GM12874 (cell line): ENCODE results near the gene PRRG4.

Experiments
- TF ChIP-seq, protein P1 (sequence below): IDR thresholded peaks from 2 replicates; pipeline ENCODE4 v1.5.1; 2011; ENCODE audit warnings: low read depth, mild to moderate bottlenecking, control low read depth, low read length, moderate library complexity; ENCODE audit not compliant: insufficient read depth

Gene PRRG4

DNA sequence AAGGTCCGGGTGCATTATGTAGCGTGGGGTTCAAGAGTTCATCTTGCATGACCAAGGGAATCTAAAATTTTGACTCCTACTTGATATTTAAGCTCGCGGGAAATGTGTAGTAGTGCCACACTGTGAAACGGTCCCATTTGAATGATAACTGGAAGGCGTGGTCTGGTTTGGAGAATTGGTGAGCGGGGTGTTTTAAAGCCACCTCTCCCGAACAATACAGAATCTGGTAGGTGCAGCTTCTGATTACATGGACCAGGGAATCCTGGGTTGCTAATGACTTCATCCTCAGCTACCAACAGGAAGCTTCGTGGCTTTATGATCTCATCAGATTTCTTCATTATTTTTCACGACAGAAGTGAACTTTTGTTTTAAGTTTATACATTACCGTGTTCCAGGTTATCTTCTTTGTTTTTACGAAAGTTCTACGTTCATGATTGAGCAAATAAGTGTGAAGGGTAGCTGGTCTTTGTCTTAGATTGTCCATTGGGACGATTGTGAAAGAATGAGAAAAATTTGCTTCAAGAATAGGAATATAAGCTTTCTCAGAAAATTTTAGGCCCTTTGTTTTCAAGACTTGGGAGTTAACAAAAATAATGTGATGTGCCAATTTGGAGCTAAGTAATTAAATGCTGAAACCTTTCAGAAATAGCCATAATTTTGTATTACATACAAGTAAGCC is 64.6 kb downstream of the PRRG4 start:
- TF ChIP-seq, protein P1, sequence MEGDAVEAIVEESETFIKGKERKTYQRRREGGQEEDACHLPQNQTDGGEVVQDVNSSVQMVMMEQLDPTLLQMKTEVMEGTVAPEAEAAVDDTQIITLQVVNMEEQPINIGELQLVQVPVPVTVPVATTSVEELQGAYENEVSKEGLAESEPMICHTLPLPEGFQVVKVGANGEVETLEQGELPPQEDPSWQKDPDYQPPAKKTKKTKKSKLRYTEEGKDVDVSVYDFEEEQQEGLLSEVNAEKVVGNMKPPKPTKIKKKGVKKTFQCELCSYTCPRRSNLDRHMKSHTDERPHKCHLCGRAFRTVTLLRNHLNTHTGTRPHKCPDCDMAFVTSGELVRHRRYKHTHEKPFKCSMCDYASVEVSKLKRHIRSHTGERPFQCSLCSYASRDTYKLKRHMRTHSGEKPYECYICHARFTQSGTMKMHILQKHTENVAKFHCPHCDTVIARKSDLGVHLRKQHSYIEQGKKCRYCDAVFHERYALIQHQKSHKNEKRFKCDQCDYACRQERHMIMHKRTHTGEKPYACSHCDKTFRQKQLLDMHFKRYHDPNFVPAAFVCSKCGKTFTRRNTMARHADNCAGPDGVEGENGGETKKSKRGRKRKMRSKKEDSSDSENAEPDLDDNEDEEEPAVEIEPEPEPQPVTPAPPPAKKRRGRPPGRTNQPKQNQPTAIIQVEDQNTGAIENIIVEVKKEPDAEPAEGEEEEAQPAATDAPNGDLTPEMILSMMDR, result no peak

DNA sequence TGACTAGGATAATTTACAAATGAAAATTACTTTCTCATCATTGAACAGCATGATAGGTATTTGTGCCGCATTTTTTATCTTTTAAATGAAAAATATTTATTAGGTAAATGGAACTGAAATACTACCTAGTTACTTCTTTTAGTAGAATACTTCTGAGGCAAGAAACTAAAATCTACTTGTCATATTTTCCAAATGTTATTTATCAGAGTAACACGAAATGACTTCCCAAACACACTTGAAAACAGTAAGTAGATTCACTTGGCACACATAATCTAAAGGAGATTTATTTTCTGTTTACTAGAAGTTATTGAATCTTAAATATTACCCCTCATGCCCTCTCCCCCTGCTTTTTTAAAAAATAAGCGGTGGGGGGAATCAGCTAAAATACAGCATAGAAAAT is 65.2 kb downstream of the PRRG4 start:
- TF ChIP-seq, protein P1, result no peak

DNA sequence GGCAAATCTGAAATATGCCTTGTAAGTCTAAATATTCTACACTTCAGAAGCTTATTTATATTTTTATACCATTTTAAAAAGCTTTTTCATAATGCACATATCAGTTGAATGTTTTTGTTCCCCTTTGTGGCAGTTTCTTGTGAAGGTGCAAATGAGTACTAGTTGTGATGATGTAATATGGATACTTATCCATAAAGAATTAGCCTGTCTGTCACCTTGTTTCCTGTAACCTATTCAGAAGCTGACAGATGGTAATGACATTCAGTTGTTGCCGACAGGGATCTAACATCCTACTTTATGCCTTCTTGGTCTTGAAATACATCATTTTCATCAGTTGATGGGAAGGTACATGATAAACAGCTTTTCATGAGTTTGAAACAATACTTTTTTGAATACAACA is 65.7 kb downstream of the PRRG4 start:
- TF ChIP-seq, protein P1, result no peak

DNA sequence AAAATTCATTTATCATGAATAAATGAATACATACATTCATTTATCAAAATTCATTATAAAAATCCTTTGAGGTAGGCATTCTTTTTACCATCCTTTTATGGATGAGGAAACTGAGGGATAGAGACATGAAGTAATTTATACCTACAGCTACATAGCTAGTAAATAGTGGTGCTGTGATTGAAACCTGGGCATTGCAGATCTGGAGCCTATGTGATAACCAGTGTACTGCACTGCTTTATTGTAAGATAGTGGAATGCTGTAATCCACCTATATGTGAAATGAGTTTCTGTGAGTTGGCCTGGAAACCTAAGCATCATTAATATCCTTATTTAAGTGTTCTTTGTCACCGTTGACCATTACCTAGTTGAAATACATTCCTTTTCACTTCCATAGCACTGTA is 67.4 kb downstream of the PRRG4 start:
- TF ChIP-seq, protein P1, result no peak

DNA sequence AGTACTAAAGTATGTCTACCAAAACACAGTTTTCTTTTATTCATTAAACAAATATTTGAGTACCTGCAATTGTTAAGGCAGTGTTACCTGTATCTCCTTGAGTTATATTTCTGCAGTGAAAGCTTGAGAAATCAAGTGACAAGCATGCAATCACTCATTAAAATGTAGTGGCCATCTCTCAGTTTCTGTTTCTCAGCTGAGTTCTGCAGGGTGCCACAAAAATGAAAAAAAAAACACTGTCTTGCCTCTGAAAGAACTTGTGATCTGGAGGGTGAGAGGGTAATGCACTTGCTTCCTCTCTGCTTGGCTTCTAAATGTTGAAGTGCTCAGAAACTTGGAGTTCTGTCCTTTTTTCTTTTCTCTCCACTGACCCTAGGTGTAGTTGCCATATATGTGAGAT is 69.7 kb downstream of the PRRG4 start:
- TF ChIP-seq, protein P1, result no peak

DNA sequence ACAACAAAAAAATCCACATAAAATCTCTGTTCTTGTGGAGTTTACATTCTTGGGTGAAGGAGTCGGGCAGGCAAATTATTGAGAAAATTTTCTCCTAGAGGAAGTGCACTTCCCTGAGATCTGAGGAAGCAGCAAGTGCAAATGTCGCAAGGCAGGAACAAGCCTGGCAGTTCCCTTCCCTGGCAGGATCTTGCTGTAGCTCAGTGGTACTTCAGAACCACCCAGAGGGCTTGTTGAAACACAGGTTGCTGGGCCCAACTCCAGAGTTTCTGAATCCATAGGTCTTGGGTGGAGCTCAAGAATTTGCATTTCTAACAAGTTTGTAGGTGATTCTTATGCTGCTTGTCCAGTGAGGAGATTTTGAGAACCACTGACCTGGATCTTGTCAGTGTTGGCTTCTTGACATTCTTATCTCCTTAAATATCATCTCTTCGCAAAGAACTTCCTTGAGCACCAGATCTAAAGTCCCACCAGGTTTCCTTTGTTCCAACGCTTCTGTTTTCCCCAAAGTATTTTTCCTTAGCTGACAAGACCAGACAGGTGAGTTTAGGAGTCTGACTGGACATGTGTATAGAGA is 72.5 kb downstream of the PRRG4 start:
- TF ChIP-seq, protein P1, result no peak

DNA sequence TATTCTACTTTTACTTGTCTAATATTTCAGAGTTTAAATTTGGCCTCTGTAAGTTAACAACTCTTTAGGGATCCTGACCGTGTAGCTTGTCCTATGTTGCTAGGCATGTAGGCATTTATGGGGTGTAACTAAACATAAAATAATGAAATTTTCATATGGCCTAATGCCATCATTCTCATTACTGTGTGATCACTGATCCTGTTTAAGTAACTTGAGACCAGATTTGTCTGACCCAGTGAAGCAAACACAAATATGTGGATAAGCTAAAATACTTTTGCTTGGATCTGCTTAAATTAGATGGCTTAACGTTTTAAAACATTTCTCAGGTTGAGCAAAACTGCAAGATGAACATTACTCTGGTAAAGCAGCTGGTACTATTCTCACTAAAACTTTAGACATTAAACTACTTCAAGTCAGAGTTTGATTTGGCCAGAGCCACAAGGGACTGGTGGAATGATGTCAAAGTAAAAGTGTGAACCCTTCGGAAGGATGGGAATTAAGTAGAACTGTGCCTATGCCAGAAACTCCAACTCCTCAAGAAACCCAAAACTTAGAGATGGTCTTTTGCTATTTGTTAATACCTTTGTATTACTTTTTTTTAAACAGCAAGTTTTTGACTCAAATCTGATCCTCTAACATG is 75.4 kb downstream of the PRRG4 start:
- TF ChIP-seq, protein P1, result no peak
